ENCODE data around the gene SGCD. TPM values are rescaled to one million over a fixed set of nuclear protein-coding genes. Genes with fewer than 3 reads are reported as not detected.

SGCD gene
- total and polyA plus RNA-seq, 3 donors from 2014 or later: 2.8 to 6.1 (median 5.0) TPM

- Histone ChIP-seq H3K36me3 (ENCODE audit: low read depth, missing control alignments) (no peaks in the 10 kb centered on the region), H3K27ac (no peak overlapping the region), H3K4me1 (no peaks in the 10 kb centered on the region), H3K4me3 (no peak overlapping the region), H3K9me3 (no peaks in the 10 kb centered on the region), H3K27me3 (no peaks in the 10 kb centered on the region)
- no peak for TF ChIP-seq CTCF (IDR thresholded peaks at IDR 0.05)
- intact Hi-C loops (cut with DNase I; ENCODE audit: low total_unique reads): no loop called here
- WGBS, 2 donors: 84 to 89% methylated on average over 5 of the region's 5 CpGs
- DNase-seq: no peak
Measured at GRCh38 chr5:156522651-156523529, 195.9 kb downstream of the SGCD start.

- TF ChIP-seq CTCF (IDR thresholded peaks at IDR 0.05) (no peak), POLR2A (IDR thresholded peaks at IDR 0.05) (no peak)
- no peak for DNase-seq
- Histone ChIP-seq H3K36me3 (ENCODE audit: low read depth, missing control alignments) (no peaks in the 10 kb centered on the region), H3K27ac (no peak overlapping the region), H3K27me3 (no peaks in the 10 kb centered on the region), H3K9me3 (no peaks in the 10 kb centered on the region), H3K4me1 (no peaks in the 10 kb centered on the region), H3K4me3 (no peak overlapping the region)
- WGBS, 2 donors: 83 to 89% methylated on average over 3 of the region's 3 CpGs
- intact Hi-C loops (cut with DNase I; ENCODE audit: low total_unique reads): no loop called here
Measured at GRCh38 chr5:156523607-156524006, 196.6 kb downstream of the SGCD start.

DNA sequence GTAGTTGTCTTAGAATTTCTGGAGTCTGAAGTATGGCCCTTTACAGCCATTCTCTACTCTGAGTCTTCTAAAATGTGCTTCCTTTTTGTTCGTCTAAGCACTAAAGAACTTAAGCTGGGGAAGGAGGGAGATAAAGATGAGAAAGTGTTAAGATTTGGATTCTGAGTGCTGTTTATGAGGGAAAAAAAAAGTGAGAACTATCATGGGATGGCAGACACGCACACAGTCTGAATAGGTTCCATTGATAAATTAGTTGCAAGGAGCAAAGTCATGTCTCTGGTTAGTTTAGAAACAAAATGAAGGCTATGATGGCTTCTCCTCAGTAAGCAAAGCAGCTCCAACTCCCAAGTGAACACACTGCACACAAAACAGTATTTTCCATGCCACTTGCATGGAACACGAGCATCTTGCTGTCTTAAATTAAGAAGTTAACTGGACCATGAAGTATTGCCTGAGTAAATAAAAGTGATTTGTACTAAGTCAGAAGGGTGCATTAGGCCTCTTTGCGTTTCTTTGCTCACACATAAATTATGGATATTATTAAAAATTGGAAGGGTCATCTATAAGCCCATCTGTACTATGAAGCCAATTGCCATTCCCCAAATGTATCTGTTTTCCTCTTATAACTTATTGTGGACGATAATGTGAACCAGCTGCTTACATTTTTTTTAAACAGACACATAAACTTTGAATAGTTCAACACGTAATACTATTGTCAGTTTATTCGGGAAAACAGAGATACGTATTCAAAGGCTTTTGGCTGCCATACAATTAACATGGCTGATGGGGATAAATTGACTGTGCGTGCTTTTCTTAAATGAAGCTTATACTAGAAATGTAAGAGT is 199.3 kb downstream of the SGCD start:
- H3K36me3 ChIP-seq (ENCODE audit: low read depth, missing control alignments): no peaks in the 10 kb centered on the region
- no peak overlapping the region for H3K4me3 ChIP-seq
- no peaks in the 10 kb centered on the region for H3K9me3 ChIP-seq
- DNase-seq: no peak
- H3K4me1 ChIP-seq: no peaks in the 10 kb centered on the region
- 76 to 79% methylated on average over 9 of the region's 9 CpGs for WGBS, 2 donors
- TF ChIP-seq CTCF (IDR thresholded peaks at IDR 0.05) (no peak), POLR2A (IDR thresholded peaks at IDR 0.05) (no peak)
- H3K27ac ChIP-seq: no peak overlapping the region
- intact Hi-C loops (cut with DNase I; ENCODE audit: low total_unique reads): no loop called here
- no peaks in the 10 kb centered on the region for H3K27me3 ChIP-seq

GRCh38 chr5:156527611-156528010 is 200.6 kb downstream of the SGCD start:
- H3K9me3 ChIP-seq: no peaks in the 10 kb centered on the region
- intact Hi-C loops (cut with DNase I; ENCODE audit: low total_unique reads): no loop called here
- no peaks in the 10 kb centered on the region for H3K36me3 ChIP-seq (ENCODE audit: low read depth, missing control alignments)
- no peak overlapping the region for H3K4me3 ChIP-seq
- WGBS, 2 donors: 76 to 96% methylated on average over 2 of the region's 2 CpGs
- DNase-seq: no peak
- H3K27me3 ChIP-seq: no peaks in the 10 kb centered on the region
- H3K4me1 ChIP-seq: no peaks in the 10 kb centered on the region
- no peak overlapping the region for H3K27ac ChIP-seq
- TF ChIP-seq POLR2A (IDR thresholded peaks at IDR 0.05) (no peak), CTCF (IDR thresholded peaks at IDR 0.05) (no peak)
